HL-60/S4 (cell line): Measurements from ENCODE around the gene PCIF1.
"Not testable (repeated sequence)": the region's sequence is repeated elsewhere in the genome, so short reads cannot be mapped to it uniquely, and the experiment has no call there.

Source experiments
- in situ Hi-C: fragments of 300-500 bp; cut with MboI; formaldehyde crosslinking; loops from 2 replicates; pipeline ENCODE4 v1.14.3; 2022; ENCODE audit warnings: low sequenced_read_pairs

PCIF1 gene

GRCh38 chr20:45934586-45935415 is at the start of gene PCIF1:
Gene PCIF1 (plus strand): TSS chr20:45934683. CDS start chr20:45939000, 4,317 bp downstream.
- in situ Hi-C loops: no loop called here

- in situ Hi-C loops: no loop called here
Observed at GRCh38 chr20:45886590-45887345, 47.7 kb upstream of the PCIF1 start.

- in situ Hi-C loops: no loop called here
Observed at GRCh38 chr20:45887346-45887715, 47.2 kb upstream of the PCIF1 start, which contains the start of gene SPATA25. Gene SPATA25 (minus strand): TSS chr20:45887622. CDS start chr20:45887590, 32 bp downstream.

DNA sequence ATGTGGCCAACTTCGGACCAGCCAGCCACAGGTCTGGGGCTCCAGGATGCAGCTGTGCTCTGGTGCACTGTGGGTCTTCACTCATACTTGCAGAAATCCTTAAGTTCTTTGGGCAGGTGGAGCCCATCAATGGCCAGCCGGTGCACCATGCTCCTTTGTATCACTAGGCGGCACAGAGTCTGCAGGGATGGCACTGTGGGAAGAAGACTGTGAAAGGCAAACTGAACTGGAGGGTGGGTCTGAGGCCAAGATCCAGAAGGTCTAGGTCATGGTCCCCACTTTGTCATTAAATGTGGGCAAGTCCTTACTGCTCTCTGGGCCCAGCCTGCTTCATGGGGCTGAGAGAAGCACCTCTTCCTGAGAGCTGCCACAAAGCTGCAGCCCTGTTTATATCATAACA is 45.8 kb upstream of the PCIF1 start:
- in situ Hi-C loops: no loop called here

GRCh38 chr20:45890077-45890984 is 44.2 kb upstream of the PCIF1 start:
- in situ Hi-C loops: no loop called here

DNA sequence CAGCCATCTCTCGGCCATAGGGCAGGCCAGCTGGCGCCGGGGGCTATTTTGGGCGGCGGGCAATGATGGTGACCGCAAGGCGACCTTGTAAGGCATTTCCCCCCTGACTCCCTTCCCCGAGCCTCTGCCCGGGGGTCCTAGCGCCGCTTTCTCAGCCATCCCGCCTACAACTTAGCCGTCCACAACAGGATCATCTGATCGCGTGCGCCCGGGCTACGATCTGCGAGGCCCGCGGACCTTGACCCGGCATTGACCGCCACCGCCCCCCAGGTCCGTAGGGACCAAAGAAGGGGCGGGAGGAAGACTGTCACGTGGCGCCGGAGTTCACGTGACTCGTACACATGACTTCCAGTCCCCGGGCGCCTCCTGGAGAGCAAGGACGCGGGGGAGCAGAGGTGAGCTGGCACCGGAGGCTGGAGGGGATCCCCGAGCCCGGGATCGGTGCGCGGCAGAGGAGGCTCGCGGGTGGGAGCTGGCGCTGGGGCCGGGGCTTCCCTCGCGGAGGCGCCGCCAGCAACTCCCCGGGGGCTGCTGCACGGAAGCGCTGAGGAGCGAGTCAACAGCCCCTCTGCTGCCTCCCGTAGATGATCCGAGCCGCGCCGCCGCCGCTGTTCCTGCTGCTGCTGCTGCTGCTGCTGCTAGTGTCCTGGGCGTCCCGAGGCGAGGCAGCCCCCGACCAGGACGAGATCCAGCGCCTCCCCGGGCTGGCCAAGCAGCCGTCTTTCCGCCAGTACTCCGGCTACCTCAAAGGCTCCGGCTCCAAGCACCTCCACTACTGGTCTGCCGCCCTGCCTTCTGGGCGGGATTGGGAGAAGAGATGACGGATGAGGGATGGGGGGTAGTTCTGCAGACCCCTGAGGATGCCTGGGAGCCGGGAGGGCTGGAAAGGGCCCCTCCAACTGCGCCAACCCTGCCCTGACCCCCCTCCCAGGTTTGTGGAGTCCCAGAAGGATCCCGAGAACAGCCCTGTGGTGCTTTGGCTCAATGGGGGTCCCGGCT is 43.2 kb upstream of the PCIF1 start, which contains the start of the genes CTSA and NEURL2:
Gene CTSA, plus strand, starts transcription at position 351 of the 999 bp plus-strand sequence. Its CDS starts 234 bp downstream, at position 585.
Gene NEURL2, minus strand, starts transcription at position 224 of the 999 bp plus-strand sequence. Its CDS starts 217 bp downstream, at position 7.
- in situ Hi-C loops: no loop called here

DNA sequence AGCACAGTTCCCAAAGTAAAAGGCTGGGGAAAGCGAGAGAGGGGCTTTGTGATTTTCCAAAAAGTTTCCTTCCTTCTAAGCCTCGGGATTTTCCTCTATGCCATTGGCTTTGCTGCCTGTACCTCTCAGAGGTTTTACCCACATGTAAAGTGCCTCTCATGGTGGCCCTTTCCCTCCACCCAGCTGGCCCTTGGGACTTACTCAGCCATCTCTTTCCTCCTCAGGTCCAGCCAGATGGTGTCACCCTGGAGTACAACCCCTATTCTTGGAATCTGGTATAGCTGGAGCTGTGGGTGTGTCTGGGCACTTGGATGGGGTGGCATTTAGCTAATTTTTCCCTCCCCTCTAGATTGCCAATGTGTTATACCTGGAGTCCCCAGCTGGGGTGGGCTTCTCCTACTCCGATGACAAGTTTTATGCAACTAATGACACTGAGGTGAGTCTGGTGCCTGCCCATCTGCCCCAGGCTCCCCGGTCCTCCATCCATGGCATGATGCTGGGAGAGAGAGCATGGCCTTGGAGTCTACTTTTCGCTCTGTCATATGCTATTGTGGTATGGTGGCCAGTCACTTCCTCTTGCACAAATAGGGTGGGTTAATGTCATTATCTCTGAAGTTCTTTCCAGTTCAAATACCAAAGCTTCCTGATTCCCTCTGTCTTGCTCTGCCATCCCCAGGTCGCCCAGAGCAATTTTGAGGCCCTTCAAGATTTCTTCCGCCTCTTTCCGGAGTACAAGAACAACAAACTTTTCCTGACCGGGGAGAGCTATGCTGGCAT is 42.2 kb upstream of the PCIF1 start:
- in situ Hi-C loops: no loop called here

DNA sequence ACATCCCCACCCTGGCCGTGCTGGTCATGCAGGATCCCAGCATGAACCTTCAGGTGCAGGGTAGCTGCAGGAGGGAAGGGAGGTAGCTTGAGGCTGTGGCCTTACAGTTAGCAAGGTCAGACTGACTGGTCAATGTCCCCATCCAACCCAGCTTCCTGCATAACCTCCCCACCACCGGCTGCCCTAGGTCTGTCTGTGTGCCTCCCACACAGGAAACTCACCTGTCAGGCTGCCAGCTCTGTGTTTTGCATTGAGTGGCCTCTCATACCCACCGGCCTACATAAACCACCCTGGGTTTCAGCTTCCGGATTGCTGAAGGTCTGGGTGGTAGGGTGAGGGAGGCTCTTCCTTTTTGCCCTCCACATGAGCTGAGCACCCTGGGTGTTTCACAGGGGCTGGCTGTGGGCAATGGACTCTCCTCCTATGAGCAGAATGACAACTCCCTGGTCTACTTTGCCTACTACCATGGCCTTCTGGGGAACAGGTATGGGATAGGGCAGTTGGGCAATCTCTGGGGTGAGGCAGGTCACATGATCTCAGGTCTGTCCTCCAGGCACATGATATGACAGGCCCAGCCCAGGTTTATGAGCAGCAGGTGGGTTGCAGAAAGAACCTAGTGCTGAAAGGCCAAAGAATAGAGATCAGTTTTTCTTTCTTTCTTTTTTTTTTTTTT is 41.5 kb upstream of the PCIF1 start:
- in situ Hi-C loops: no loop called here

DNA sequence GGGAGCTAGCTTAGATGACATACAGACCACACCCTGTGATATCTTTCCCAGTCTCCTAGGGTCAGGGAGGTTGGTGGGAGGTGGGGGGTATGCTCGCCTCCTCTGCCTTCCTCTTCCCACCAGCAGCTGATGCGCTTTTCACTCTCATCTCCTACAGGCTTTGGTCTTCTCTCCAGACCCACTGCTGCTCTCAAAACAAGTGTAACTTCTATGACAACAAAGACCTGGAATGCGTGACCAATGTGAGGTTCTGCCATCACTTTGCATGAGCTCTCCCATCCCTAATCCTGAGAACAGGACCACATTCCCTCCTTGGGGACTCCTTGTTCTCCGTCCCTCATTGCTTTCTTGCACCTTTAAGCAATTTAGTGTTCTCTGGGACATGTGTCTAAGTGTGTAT is 40.7 kb upstream of the PCIF1 start:
- in situ Hi-C loops: no loop called here

DNA sequence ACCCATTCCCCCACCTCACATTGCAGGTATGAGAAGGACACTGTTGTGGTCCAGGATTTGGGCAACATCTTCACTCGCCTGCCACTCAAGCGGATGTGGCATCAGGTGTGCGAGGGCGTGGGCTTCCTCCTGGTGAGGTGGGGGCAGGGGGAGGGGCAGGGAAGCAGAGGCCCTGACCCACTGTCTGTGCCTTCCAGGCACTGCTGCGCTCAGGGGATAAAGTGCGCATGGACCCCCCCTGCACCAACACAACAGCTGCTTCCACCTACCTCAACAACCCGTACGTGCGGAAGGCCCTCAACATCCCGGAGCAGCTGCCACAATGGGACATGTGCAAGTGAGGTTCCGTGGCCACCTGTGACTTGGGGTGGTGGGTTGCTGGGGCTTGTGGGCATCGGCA is 39.7 kb upstream of the PCIF1 start:
- in situ Hi-C loops: no loop called here

DNA sequence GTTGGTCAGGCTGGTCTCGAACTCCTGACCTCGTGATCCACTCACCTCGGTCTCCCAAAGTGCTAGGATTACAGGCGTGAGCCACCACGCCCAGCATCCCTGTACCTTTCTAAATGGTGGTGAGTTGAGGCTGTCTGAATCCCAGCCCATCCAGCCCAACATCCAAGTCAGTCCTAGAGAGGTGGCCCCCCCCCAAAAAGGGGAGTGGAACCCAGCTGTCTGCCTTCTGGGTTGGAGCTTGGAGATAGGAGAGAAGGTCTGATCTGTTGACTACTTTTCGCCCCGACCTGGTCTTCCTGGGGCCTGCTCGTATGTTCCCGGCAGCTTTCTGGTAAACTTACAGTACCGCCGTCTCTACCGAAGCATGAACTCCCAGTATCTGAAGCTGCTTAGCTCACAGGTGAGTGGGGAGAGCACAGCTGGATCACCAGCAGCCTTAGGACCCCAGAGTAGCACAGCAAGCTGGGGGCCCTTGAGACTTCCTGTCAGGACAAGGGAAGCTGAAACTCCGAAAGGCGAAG is 37.8 kb upstream of the PCIF1 start:
- in situ Hi-C loops: no loop called here

DNA sequence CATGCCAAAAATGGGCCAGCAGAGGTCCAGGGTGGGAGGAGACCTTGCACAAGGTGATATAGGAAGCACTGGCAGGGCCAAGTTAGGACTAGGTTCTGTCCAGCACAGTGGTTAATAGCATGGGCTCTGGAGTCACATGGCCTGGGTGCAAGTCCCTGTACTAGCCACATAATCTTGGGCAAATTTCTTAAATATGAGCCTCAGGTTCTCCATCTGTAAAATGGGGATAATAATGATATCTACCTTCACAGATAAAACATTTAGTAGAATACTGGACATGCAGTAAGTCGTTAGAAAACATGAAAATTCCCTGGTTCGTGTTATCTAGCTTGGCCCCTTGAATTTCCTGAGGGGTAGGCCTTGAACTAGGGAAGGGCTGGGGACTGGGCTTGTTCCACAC is 37.2 kb upstream of the PCIF1 start:
- in situ Hi-C loops: no loop called here

DNA sequence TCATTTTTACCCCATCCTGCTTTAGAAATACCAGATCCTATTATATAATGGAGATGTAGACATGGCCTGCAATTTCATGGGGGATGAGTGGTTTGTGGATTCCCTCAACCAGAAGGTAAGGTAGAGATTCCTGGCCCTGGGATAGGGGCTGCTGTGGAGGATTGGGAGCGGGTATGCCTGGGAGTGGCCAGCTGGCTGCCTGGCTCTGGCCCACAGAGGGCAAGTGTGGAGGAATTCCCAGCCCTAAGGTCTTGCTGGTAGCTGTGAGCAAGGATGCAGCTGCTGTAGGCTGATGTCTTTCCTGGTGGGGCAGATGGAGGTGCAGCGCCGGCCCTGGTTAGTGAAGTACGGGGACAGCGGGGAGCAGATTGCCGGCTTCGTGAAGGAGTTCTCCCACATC is 36.8 kb upstream of the PCIF1 start:
- in situ Hi-C loops: no loop called here

- in situ Hi-C loops: no loop called here
Observed at GRCh38 chr20:45898285-45898684, 36.2 kb upstream of the PCIF1 start.

DNA sequence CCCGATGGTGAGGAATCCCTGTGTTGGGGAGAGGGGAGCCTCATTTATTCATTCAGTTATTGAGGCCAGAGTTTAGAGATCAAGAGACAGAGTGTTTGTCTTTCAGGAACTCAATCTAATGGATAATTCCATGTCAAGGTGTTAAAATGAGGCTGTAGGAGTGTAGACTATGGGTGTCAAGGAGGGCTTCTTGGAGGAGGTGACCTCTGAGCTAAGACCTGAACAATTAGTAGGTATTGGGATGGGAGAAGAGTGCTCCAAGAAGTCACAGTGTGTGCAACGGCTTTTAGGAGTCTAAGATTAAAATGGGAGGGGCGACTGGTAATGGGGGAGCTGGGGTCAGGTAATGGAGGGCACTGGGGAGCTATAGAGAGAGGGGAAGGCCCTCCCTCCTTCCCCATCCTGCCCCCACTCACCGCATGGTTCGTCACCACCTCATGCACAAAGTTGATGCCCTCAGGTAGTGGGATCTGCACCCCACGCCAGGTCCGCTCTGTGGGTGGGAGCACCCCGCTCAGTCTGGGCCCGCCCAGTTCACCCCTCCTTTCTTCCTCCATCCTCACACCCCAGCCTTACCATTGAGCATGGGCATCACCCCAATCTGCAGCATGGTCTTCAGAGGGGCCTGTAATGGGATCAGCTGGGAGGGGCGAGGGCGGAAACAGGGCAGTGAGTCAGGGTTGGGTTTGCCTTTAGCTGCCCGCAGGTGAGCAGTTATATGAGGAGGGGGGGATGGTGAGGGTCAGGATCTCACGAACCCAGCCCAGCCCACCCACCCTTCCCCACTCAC is 35.2 kb upstream of the PCIF1 start:
- in situ Hi-C loops: no loop called here

GRCh38 chr20:45901332-45901731 is 33.2 kb upstream of the PCIF1 start:
- in situ Hi-C loops: not testable (repeated sequence)

- in situ Hi-C loops: no loop called here
Observed at GRCh38 chr20:45902199-45902701, 32.2 kb upstream of the PCIF1 start.
